Caco-2 (cell line): Measurements from ENCODE around the gene IPO13. TPM values are rescaled to one million over a fixed set of nuclear protein-coding genes. Genes with fewer than 3 reads are reported as not detected.

ENCODE experiments used
- BruUV-seq: library from RNA; stranded (reverse); fragments of 400-500 nt; replicated peaks from 2 replicates; lab custom pipeline; 2021; lab: Mats Ljungman, UMichigan
- CTCF ChIA-PET: fragments of 300-600 bp; sonication (Branson Sonifier 250); formaldehyde crosslinking; loops from one replicate; lab custom pipeline; 2022; ENCODE audit warnings: antibody characterized with exemption; lab: Charles Lee
- POLR2A ChIA-PET: fragments of 300-600 bp; sonication (Branson Sonifier 250); formaldehyde crosslinking; loops from one replicate; lab custom pipeline; 2022; ENCODE audit warnings: antibody characterized with exemption; lab: Charles Lee
- DNase-seq, 2 experiments: peaks; one replicate each; pipeline versions ENCODE4 v3.0.0 to v3.0.0-alpha.2; 2020 to 2022
- H3K27me3 ChIP-seq: replicated peaks from 2 replicates; pipeline ENCODE4 v1.6.0; 2011; ENCODE audit warnings: low read length; ENCODE audit not compliant: control insufficient read depth, insufficient read depth
- H3K36me3 ChIP-seq: 2 replicates; pipeline ENCODE4 v1.5.1; 2011; ENCODE audit warnings: low read length; ENCODE audit not compliant: control insufficient read depth, insufficient read depth
- H3K4me1 ChIP-seq: fragments of 250-450 bp; sonication (Bioruptor Pico); 2 replicates; pipeline ENCODE4 v1.5.1; 2020; ENCODE audit warnings: mild to moderate bottlenecking
- H3K4me3 ChIP-seq: 2 replicates; pipeline ENCODE4 v1.5.1; 2011; ENCODE audit warnings: low read depth, mild to moderate bottlenecking, control low read depth, low read length
- H3K9me3 ChIP-seq: fragments of 250-450 bp; sonication (Bioruptor Pico); 2 replicates; pipeline ENCODE4 v1.5.1; 2020; ENCODE audit warnings: mild to moderate bottlenecking, moderate library complexity
- H3K27ac Mint-ChIP-seq: one replicate; pipeline ENCODE4 v1.8.0; 2022; ENCODE audit warnings: mixed read lengths; ENCODE audit not compliant: unreplicated experiment
- H3K27me3 Mint-ChIP-seq: one replicate; pipeline ENCODE4 v1.8.0; 2022; ENCODE audit warnings: mixed read lengths; ENCODE audit not compliant: insufficient read depth, unreplicated experiment
- H3K36me3 Mint-ChIP-seq: one replicate; pipeline ENCODE4 v1.8.0; 2022; ENCODE audit warnings: mild to moderate bottlenecking, mixed read lengths; ENCODE audit not compliant: insufficient read depth, unreplicated experiment
- H3K4me1 Mint-ChIP-seq: one replicate; pipeline ENCODE4 v1.8.0; 2022; ENCODE audit warnings: low read depth, mixed read lengths; ENCODE audit not compliant: unreplicated experiment
- H3K4me3 Mint-ChIP-seq: one replicate; pipeline ENCODE4 v1.8.0; 2022; ENCODE audit warnings: mild to moderate bottlenecking, moderate library complexity, mixed read lengths; ENCODE audit not compliant: unreplicated experiment
- H3K9me3 Mint-ChIP-seq: one replicate; pipeline ENCODE4 v1.8.0; 2022; ENCODE audit warnings: mixed read lengths; ENCODE audit not compliant: unreplicated experiment
- intact Hi-C: fragments of 100-400 bp; cut with micrococcal nuclease; formaldehyde crosslinking; loops from one replicate; pipeline ENCODE4 v1.10.0; 2022; ENCODE audit not compliant: unreplicated experiment
- total RNA-seq: library from RNA; stranded (reverse); gene quantifications from 2 replicates; pipeline ENCODE4 v1.2.3, GENCODE V29; 2022
- TF ChIP-seq, protein P1 (sequence below), 2 experiments: fragments of 200-600 bp in 1 of 2; IDR thresholded peaks; 1 replicate in 1 of 2; 2 replicates in 1 of 2; pipeline versions ENCODE4 v1.5.1 to v1.8.0; 2011 to 2022; ENCODE audit warnings: antibody characterized with exemption in 1 of 2, control low read depth in 1 of 2, inconsistent platforms in 1 of 2, low read depth in 1 of 2, low read length in 1 of 2, mild to moderate bottlenecking in 1 of 2, moderate library complexity in 1 of 2; ENCODE audit not compliant: insufficient read depth in 1 of 2, severe bottlenecking in 1 of 2, unreplicated experiment in 1 of 2

The IPO13 gene
- total RNA-seq, 1 experiment from 2014 or later: 14.1 TPM

DNA sequence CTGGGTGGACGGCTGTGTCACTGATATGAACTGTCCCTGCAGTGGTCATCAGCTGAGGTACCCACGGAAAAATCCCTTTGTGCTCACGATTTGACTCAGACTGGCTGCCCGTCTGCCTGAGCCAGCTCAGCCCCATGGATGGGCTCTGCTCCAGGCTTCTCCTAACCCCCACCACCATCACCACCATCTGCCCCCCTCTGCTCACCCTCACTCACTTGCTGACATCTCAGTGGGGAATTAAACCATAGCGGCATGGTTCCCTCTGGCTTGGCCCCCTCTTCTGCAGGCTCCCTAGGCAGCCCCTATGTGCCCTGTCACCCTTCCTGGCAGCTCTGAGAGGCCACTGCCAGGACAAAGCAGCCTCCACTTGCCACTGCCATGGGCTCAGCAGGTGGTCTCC lies 67.2 kb downstream of the IPO13 start:
- H3K4me1 ChIP-seq: no peaks in the 10 kb centered on the region
- Mint-ChIP-seq H3K4me1 (no peaks in the 10 kb centered on the region), H3K27me3 (no peaks in the 10 kb centered on the region), H3K4me3 (no peak overlapping the region), H3K36me3 (peaks cover 8% of the 10 kb centered on the region), H3K27ac (no peak overlapping the region), H3K9me3 (no peaks in the 10 kb centered on the region)
- CTCF ChIA-PET: no interaction called here
- BruUV-seq: no TSS peak
- no peaks in the 10 kb centered on the region for H3K27me3 ChIP-seq
- no peak for DNase-seq
- H3K9me3 ChIP-seq: no peaks in the 10 kb centered on the region
- POLR2A ChIA-PET: no interaction called here
- TF ChIP-seq, protein P1, sequence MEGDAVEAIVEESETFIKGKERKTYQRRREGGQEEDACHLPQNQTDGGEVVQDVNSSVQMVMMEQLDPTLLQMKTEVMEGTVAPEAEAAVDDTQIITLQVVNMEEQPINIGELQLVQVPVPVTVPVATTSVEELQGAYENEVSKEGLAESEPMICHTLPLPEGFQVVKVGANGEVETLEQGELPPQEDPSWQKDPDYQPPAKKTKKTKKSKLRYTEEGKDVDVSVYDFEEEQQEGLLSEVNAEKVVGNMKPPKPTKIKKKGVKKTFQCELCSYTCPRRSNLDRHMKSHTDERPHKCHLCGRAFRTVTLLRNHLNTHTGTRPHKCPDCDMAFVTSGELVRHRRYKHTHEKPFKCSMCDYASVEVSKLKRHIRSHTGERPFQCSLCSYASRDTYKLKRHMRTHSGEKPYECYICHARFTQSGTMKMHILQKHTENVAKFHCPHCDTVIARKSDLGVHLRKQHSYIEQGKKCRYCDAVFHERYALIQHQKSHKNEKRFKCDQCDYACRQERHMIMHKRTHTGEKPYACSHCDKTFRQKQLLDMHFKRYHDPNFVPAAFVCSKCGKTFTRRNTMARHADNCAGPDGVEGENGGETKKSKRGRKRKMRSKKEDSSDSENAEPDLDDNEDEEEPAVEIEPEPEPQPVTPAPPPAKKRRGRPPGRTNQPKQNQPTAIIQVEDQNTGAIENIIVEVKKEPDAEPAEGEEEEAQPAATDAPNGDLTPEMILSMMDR (IDR thresholded peaks at IDR 0.05; ENCODE audit: insufficient read depth in 1 of 2, low read depth in 1 of 2, low read length in 1 of 2, severe bottlenecking in 1 of 2, unreplicated experiment in 1 of 2): no peak
- H3K4me3 ChIP-seq: no peak overlapping the region
- H3K36me3 ChIP-seq: no peaks in the 10 kb centered on the region
- intact Hi-C loops: no loop called here

DNA sequence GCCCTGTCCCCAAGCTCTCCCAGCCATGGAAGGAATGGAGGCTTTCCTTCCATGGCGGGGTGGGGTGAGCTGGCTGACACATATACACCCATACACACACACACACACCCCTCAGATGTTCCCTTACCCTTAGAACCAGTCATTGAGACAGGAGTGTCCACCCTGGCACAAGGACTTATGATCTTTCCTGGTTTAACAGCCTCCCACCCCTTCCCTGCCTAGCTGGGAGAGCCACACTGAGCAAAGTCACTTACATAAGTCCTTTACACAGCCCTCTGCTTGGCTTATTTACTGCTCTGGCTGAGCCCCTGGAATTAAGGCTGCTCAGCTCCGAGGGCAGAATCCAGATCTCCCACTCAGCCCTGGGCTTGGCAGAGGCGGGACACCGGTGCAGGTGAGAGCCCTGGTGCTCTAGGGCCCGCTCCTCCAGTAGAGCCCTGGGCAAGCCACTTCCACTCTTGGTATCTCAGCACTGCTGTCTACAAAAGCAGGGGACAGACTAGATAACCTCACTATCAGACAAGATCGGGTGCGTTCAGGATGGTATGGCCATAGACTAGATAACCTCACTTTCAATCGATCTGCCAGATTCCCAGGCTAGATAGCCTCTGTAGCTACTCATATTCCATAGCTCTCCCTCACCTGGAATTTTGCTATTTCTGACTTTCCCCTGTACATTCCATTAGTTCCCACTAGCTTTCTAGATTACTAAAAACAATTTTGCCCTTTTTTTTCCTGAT lies 67.8 kb downstream of the IPO13 start:
- Mint-ChIP-seq H3K27ac (no peak overlapping the region), H3K9me3 (no peaks in the 10 kb centered on the region), H3K27me3 (no peaks in the 10 kb centered on the region), H3K4me1 (no peaks in the 10 kb centered on the region), H3K36me3 (peaks cover 8% of the 10 kb centered on the region), H3K4me3 (no peak overlapping the region)
- POLR2A ChIA-PET: no interaction called here
- DNase-seq: no peak
- no TSS peak for BruUV-seq
- Histone ChIP-seq H3K4me3 (no peak overlapping the region), H3K4me1 (no peaks in the 10 kb centered on the region), H3K36me3 (no peaks in the 10 kb centered on the region), H3K27me3 (no peaks in the 10 kb centered on the region), H3K9me3 (no peaks in the 10 kb centered on the region)
- CTCF ChIA-PET: no interaction called here
- intact Hi-C loops: no loop called here
- TF ChIP-seq, protein P1 (IDR thresholded peaks at IDR 0.05; ENCODE audit: insufficient read depth in 1 of 2, low read depth in 1 of 2, low read length in 1 of 2, severe bottlenecking in 1 of 2, unreplicated experiment in 1 of 2): no peak

GRCh38 chr1:44015206-44015605 lies 68.5 kb downstream of the IPO13 start:
- POLR2A ChIA-PET: no interaction called here
- H3K4me1 ChIP-seq: no peaks in the 10 kb centered on the region
- no peak overlapping the region for H3K27ac Mint-ChIP-seq

More at GRCh38 chr1:44015206-44015605, 68.5 kb downstream of the IPO13 start:
- Mint-ChIP-seq H3K36me3 (peaks cover 8% of the 10 kb centered on the region), H3K4me3 (no peak overlapping the region), H3K9me3 (no peaks in the 10 kb centered on the region), H3K27me3 (no peaks in the 10 kb centered on the region), H3K4me1 (no peaks in the 10 kb centered on the region)
- intact Hi-C loops: no loop called here
- Histone ChIP-seq H3K9me3 (no peaks in the 10 kb centered on the region), H3K27me3 (no peaks in the 10 kb centered on the region), H3K36me3 (no peaks in the 10 kb centered on the region), H3K4me3 (no peak overlapping the region)
- TF ChIP-seq, protein P1 (IDR thresholded peaks at IDR 0.05; ENCODE audit: insufficient read depth in 1 of 2, low read depth in 1 of 2, low read length in 1 of 2, severe bottlenecking in 1 of 2, unreplicated experiment in 1 of 2): no peak
- no TSS peak for BruUV-seq
- CTCF ChIA-PET: no interaction called here
- no peak for DNase-seq
